Measurements from ENCODE around the gene SHISAL2A. TPM values are rescaled to one million over a fixed set of nuclear protein-coding genes. Genes with fewer than 3 reads are reported as not detected.
A peak's percentile ranks its signal among the peaks of the same experiment; 100 is the strongest.
"Not testable (repeated sequence)": the region's sequence is repeated elsewhere in the genome, so short reads cannot be mapped to it uniquely, and the experiment has no call there.

Gene SHISAL2A
- total and polyA plus RNA-seq, 5 donors from 2014 or later, result 4.3 to 27.2 (median 5.9) TPM

GRCh38 chr1:52679498-52679897 is 46.5 kb downstream of the SHISAL2A start:
- Mint-ChIP-seq H3K9me3 (no peaks in the 10 kb centered on the region), H3K4me3 (no peak overlapping the region), H3K36me3 (peaks cover 28% of the 10 kb centered on the region), H3K27ac (peak overlapping the region in 1 of 3 donors; percentile 25), H3K4me1 (peaks cover 0 to 14% (median 9%) of the 10 kb centered on the region in 4 donors), H3K27me3 (no peaks in the 10 kb centered on the region)
- Histone ChIP-seq H3K4me3 (ENCODE audit: low read depth, low read length) (no peak overlapping the region), H3K27ac (ENCODE audit: insufficient read depth, low read length, poor library complexity, severe bottlenecking) (no peak overlapping the region), H3K36me3 (ENCODE audit: control insufficient read depth, insufficient read depth, low read length) (peaks cover 3% of the 10 kb centered on the region), H3K27me3 (ENCODE audit: control insufficient read depth, insufficient read depth, low read length) (no peaks in the 10 kb centered on the region), H3K4me1 (ENCODE audit: control insufficient read depth, insufficient read depth, low read length, poor library complexity, severe bottlenecking) (no peaks in the 10 kb centered on the region), H3K9me3 (ENCODE audit: control insufficient read depth in 2 of 2, low read length in 2 of 2) (no peaks in the 10 kb centered on the region)
- no peak for DNase-seq
- ATAC-seq (ENCODE audit: low read depth in 2 of 2), result no peak

- ATAC-seq (ENCODE audit: low read depth in 2 of 2), result no peak
- Histone ChIP-seq H3K27me3 (ENCODE audit: control insufficient read depth, insufficient read depth, low read length) (no peaks in the 10 kb centered on the region), H3K27ac (ENCODE audit: insufficient read depth, low read length, poor library complexity, severe bottlenecking) (no peak overlapping the region), H3K36me3 (ENCODE audit: control insufficient read depth, insufficient read depth, low read length) (no peaks in the 10 kb centered on the region), H3K4me1 (ENCODE audit: control insufficient read depth, insufficient read depth, low read length, poor library complexity, severe bottlenecking) (no peaks in the 10 kb centered on the region), H3K4me3 (ENCODE audit: low read depth, low read length) (no peak overlapping the region), H3K9me3 (ENCODE audit: control insufficient read depth in 2 of 2, low read length in 2 of 2) (no peaks in the 10 kb centered on the region)
- Mint-ChIP-seq H3K27ac (no peak overlapping the region), H3K4me1 (peaks cover 3 to 18% (median 9%) of the 10 kb centered on the region in 4 donors), H3K27me3 (no peaks in the 10 kb centered on the region), H3K4me3 (no peak overlapping the region), H3K9me3 (no peaks in the 10 kb centered on the region), H3K36me3 (peaks cover 22% of the 10 kb centered on the region)
- DNase-seq, result no peak
Observed at GRCh38 chr1:52680353-52680752, 47.4 kb downstream of the SHISAL2A start.

GRCh38 chr1:52681136-52681535 is 48.2 kb downstream of the SHISAL2A start:
- H3K4me3 ChIP-seq (ENCODE audit: low read depth, low read length), result no peak overlapping the region
- no peak overlapping the region for H3K27ac ChIP-seq (ENCODE audit: insufficient read depth, low read length, poor library complexity, severe bottlenecking)
- H3K36me3 ChIP-seq (ENCODE audit: control insufficient read depth, insufficient read depth, low read length), result no peaks in the 10 kb centered on the region
- peaks cover 24% of the 10 kb centered on the region for H3K36me3 Mint-ChIP-seq
- peaks cover 5% of the 10 kb centered on the region for H3K4me1 ChIP-seq (ENCODE audit: control insufficient read depth, insufficient read depth, low read length, poor library complexity, severe bottlenecking)
- H3K27me3 ChIP-seq (ENCODE audit: control insufficient read depth, insufficient read depth, low read length), result no peaks in the 10 kb centered on the region
- DNase-seq (no peak), ATAC-seq (ENCODE audit: low read depth in 2 of 2) (no peak)
- H3K27ac Mint-ChIP-seq, result no peak overlapping the region
- no peaks in the 10 kb centered on the region for H3K27me3 Mint-ChIP-seq
- H3K4me3 Mint-ChIP-seq, result no peak overlapping the region
- no peaks in the 10 kb centered on the region for H3K9me3 ChIP-seq (ENCODE audit: control insufficient read depth in 2 of 2, low read length in 2 of 2)
- H3K9me3 Mint-ChIP-seq, result no peaks in the 10 kb centered on the region
- peaks cover 5 to 21% (median 12%) of the 10 kb centered on the region in 4 donors for H3K4me1 Mint-ChIP-seq

- H3K4me3 ChIP-seq (ENCODE audit: low read depth, low read length), result no peak overlapping the region
- Mint-ChIP-seq H3K27ac (peak overlapping the region in 1 of 3 donors; percentile 14), H3K27me3 (no peaks in the 10 kb centered on the region), H3K9me3 (no peaks in the 10 kb centered on the region), H3K4me3 (peak overlapping the region in 1 of 4 donors; percentile 61), H3K36me3 (peaks cover 26% of the 10 kb centered on the region), H3K4me1 (peaks cover 5 to 27% (median 14%) of the 10 kb centered on the region in 4 donors)
- DNase-seq, result peak in 1 of 3 donors; percentile 42
- no peak overlapping the region for H3K27ac ChIP-seq (ENCODE audit: insufficient read depth, low read length, poor library complexity, severe bottlenecking)
- H3K27me3 ChIP-seq (ENCODE audit: control insufficient read depth, insufficient read depth, low read length), result no peaks in the 10 kb centered on the region
- no peaks in the 10 kb centered on the region for H3K9me3 ChIP-seq (ENCODE audit: control insufficient read depth in 2 of 2, low read length in 2 of 2)
- no peaks in the 10 kb centered on the region for H3K36me3 ChIP-seq (ENCODE audit: control insufficient read depth, insufficient read depth, low read length)
- peaks cover 5% of the 10 kb centered on the region for H3K4me1 ChIP-seq (ENCODE audit: control insufficient read depth, insufficient read depth, low read length, poor library complexity, severe bottlenecking)
- ATAC-seq (ENCODE audit: low read depth in 2 of 2), result no peak
Observed at GRCh38 chr1:52683367-52683940, 50.5 kb downstream of the SHISAL2A start.

GRCh38 chr1:52684545-52684944 is 51.6 kb downstream of the SHISAL2A start:
- peaks cover 5% of the 10 kb centered on the region for H3K4me1 ChIP-seq (ENCODE audit: control insufficient read depth, insufficient read depth, low read length, poor library complexity, severe bottlenecking)
- H3K27ac Mint-ChIP-seq, result peak overlapping the region in 1 of 3 donors; percentile 16
- H3K4me3 ChIP-seq (ENCODE audit: low read depth, low read length), result no peak overlapping the region
- no peaks in the 10 kb centered on the region for H3K9me3 Mint-ChIP-seq
- DNase-seq (no peak), ATAC-seq (ENCODE audit: low read depth in 2 of 2) (no peak)
- H3K36me3 ChIP-seq (ENCODE audit: control insufficient read depth, insufficient read depth, low read length), result no peaks in the 10 kb centered on the region
- H3K9me3 ChIP-seq (ENCODE audit: control insufficient read depth in 2 of 2, low read length in 2 of 2), result no peaks in the 10 kb centered on the region
- H3K4me3 Mint-ChIP-seq, result no peak overlapping the region
- H3K27me3 Mint-ChIP-seq, result no peaks in the 10 kb centered on the region
- peaks cover 5 to 27% (median 14%) of the 10 kb centered on the region in 4 donors for H3K4me1 Mint-ChIP-seq
- H3K27me3 ChIP-seq (ENCODE audit: control insufficient read depth, insufficient read depth, low read length), result no peaks in the 10 kb centered on the region
- peak overlapping the region; percentile 41 for H3K27ac ChIP-seq (ENCODE audit: insufficient read depth, low read length, poor library complexity, severe bottlenecking)
- peaks cover 22% of the 10 kb centered on the region for H3K36me3 Mint-ChIP-seq

GRCh38 chr1:52686261-52686751 is 53.3 kb downstream of the SHISAL2A start:
- H3K9me3 ChIP-seq (ENCODE audit: control insufficient read depth in 2 of 2, low read length in 2 of 2); H3K27me3 ChIP-seq (ENCODE audit: control insufficient read depth, insufficient read depth, low read length); H3K9me3 Mint-ChIP-seq; H3K36me3 ChIP-seq (ENCODE audit: control insufficient read depth, insufficient read depth, low read length); H3K4me1 ChIP-seq (ENCODE audit: control insufficient read depth, insufficient read depth, low read length, poor library complexity, severe bottlenecking); H3K27me3 Mint-ChIP-seq: not testable (repeated sequence)
- Mint-ChIP-seq H3K4me1 (peaks cover 2 to 27% (median 14%) of the 10 kb centered on the region in 4 donors), H3K27ac (peak overlapping the region in 2 of 3 donors; percentile 69 to 75), H3K4me3 (peak overlapping the region in 1 of 4 donors; percentile 79), H3K36me3 (peaks cover 18% of the 10 kb centered on the region)
- ATAC-seq (ENCODE audit: low read depth in 2 of 2), result peak; percentile 93 to 97
- peak; percentile 61 to 91 (median 80) for DNase-seq
- H3K27ac ChIP-seq (ENCODE audit: insufficient read depth, low read length, poor library complexity, severe bottlenecking), result peak overlapping the region; percentile 41
- peak overlapping the region; percentile 10 for H3K4me3 ChIP-seq (ENCODE audit: low read depth, low read length)

GRCh38 chr1:52686830-52687229 is 53.9 kb downstream of the SHISAL2A start:
- no peak overlapping the region for H3K4me3 ChIP-seq (ENCODE audit: low read depth, low read length)
- H3K9me3 ChIP-seq (ENCODE audit: control insufficient read depth in 2 of 2, low read length in 2 of 2), result no peaks in the 10 kb centered on the region
- H3K36me3 ChIP-seq (ENCODE audit: control insufficient read depth, insufficient read depth, low read length), result peaks cover 3% of the 10 kb centered on the region
- DNase-seq (no peak), ATAC-seq (ENCODE audit: low read depth in 2 of 2) (no peak)
- H3K4me1 Mint-ChIP-seq, result peaks cover 2 to 27% (median 14%) of the 10 kb centered on the region in 4 donors
- no peaks in the 10 kb centered on the region for H3K27me3 Mint-ChIP-seq
- H3K27me3 ChIP-seq (ENCODE audit: control insufficient read depth, insufficient read depth, low read length), result no peaks in the 10 kb centered on the region
- H3K4me1 ChIP-seq (ENCODE audit: control insufficient read depth, insufficient read depth, low read length, poor library complexity, severe bottlenecking), result peaks cover 5% of the 10 kb centered on the region
- no peaks in the 10 kb centered on the region for H3K9me3 Mint-ChIP-seq
- peak overlapping the region in 1 of 4 donors; percentile 79 for H3K4me3 Mint-ChIP-seq
- peaks cover 20% of the 10 kb centered on the region for H3K36me3 Mint-ChIP-seq
- peak overlapping the region in 1 of 3 donors; percentile 69 for H3K27ac Mint-ChIP-seq
- no peak overlapping the region for H3K27ac ChIP-seq (ENCODE audit: insufficient read depth, low read length, poor library complexity, severe bottlenecking)

- Mint-ChIP-seq H3K9me3 (no peaks in the 10 kb centered on the region), H3K36me3 (peaks cover 18% of the 10 kb centered on the region), H3K4me3 (no peak overlapping the region), H3K27me3 (no peaks in the 10 kb centered on the region), H3K27ac (no peak overlapping the region), H3K4me1 (peaks cover 0 to 6% (median 4%) of the 10 kb centered on the region in 4 donors)
- ATAC-seq (ENCODE audit: low read depth in 2 of 2) (no peak), DNase-seq (no peak)
- Histone ChIP-seq H3K27me3 (ENCODE audit: control insufficient read depth, insufficient read depth, low read length) (no peaks in the 10 kb centered on the region), H3K4me3 (ENCODE audit: low read depth, low read length) (no peak overlapping the region), H3K36me3 (ENCODE audit: control insufficient read depth, insufficient read depth, low read length) (peaks cover 5% of the 10 kb centered on the region), H3K9me3 (ENCODE audit: control insufficient read depth in 2 of 2, low read length in 2 of 2) (no peaks in the 10 kb centered on the region), H3K4me1 (ENCODE audit: control insufficient read depth, insufficient read depth, low read length, poor library complexity, severe bottlenecking) (no peaks in the 10 kb centered on the region), H3K27ac (ENCODE audit: insufficient read depth, low read length, poor library complexity, severe bottlenecking) (no peak overlapping the region)
Observed at GRCh38 chr1:52691821-52692220, 58.9 kb downstream of the SHISAL2A start.

All from CD4-positive, CD25-positive, alpha-beta regulatory T cell (primary cell).